HEK293T (cell line): Measurements from ENCODE around the gene PRRC2C.

Experiments
- ARNT ChIP-seq: fragments of 450-650 bp; IDR thresholded peaks from 2 replicates; pipeline ENCODE4 v1.6.1; 2017; ENCODE audit warnings: mild to moderate bottlenecking
- BHLHE40 ChIP-seq: fragments of 450-650 bp; IDR thresholded peaks from 2 replicates; pipeline ENCODE4 v1.6.1; 2016; ENCODE audit warnings: mild to moderate bottlenecking, moderate library complexity, borderline replicate concordance
- FOXM1 ChIP-seq: fragments of 450-650 bp; IDR thresholded peaks from 2 replicates; pipeline ENCODE4 v1.6.1; 2017; ENCODE audit warnings: mild to moderate bottlenecking, borderline replicate concordance
- HDGF ChIP-seq: fragments of 450-650 bp; IDR thresholded peaks from 2 replicates; pipeline ENCODE4 v1.6.1; 2017; ENCODE audit warnings: antibody characterized with exemption, borderline replicate concordance
- LEF1 ChIP-seq: fragments of 450-650 bp; IDR thresholded peaks from 2 replicates; pipeline ENCODE4 v1.6.1; 2017; ENCODE audit warnings: mild to moderate bottlenecking, borderline replicate concordance
- TARDBP ChIP-seq: fragments of 450-650 bp; IDR thresholded peaks from 2 replicates; pipeline ENCODE4 v1.6.1; 2016

DNA sequence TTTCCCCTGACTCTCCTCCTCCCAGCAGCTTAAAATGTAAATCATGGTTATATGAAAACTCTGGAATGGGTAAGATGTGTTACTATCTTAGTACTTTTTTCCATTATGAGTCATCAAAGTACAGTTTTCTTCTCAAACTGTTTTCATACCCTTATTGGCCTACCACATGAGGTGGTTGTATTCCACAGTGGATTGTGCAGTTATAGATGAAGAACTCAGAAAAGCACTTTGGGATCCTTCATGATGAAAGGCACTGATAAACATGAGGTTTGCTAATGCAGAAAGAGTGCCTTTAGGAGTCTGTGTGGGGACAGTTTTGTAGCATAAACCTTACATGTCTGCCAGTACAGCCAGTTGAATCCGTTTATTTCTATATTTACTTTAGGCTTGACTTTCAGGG lies 104.7 kb downstream of the PRRC2C start:
- TF ChIP-seq BHLHE40 (no peak), LEF1 (no peak), TARDBP (no peak), FOXM1 (no peak), HDGF (no peak), ARNT (no peak)
